Heart right ventricle (tissue), 16 donors: ENCODE measurements around the gene SNRNP27. TPM values are rescaled to one million over a fixed set of nuclear protein-coding genes. Genes with fewer than 3 reads are reported as not detected.
A peak's percentile ranks its signal among the peaks of the same experiment; 100 is the strongest.

Experiments used
- ATAC-seq, 8 donors: fragments of 200-7000 bp; cut with Tn5 transposase; one replicate each; pipeline ENCODE4 v1.9.1; 2020; ENCODE audit warnings: mild to moderate bottlenecking in 8 of 8, moderate library complexity in 8 of 8, moderate number of reproducible peaks in 1 of 8
- DNase-seq, 2 donors: peaks; one replicate each; pipeline ENCODE4 v3.0.0-alpha.2; 2020
- H3K27ac ChIP-seq, 10 donors: fragments of 200-600 bp; sonication (generic) in 2 of 10; one replicate each; pipeline versions ENCODE4 v1.5.0 to v1.8.0; 2020 to 2022; ENCODE audit warnings: mild to moderate bottlenecking in 3 of 10
- H3K27me3 ChIP-seq, 7 donors: fragments of 200-600 bp; one replicate each; pipeline ENCODE4 v1.8.0; 2021 to 2022; ENCODE audit warnings: mild to moderate bottlenecking in 2 of 7
- H3K36me3 ChIP-seq, 9 donors: fragments of 200-600 bp; sonication (generic) in 1 of 9; one replicate each; pipeline versions ENCODE4 v1.5.0 to v1.8.0; 2020 to 2022; ENCODE audit warnings: mild to moderate bottlenecking in 2 of 9
- H3K4me1 ChIP-seq, 9 donors: fragments of 200-600 bp; sonication (generic) in 1 of 9; one replicate each; pipeline versions ENCODE4 v1.5.0 to v1.8.0; 2020 to 2022; ENCODE audit warnings: mild to moderate bottlenecking in 4 of 9
- H3K4me3 ChIP-seq, 10 donors: fragments of 200-600 bp; sonication (generic) in 2 of 10; one replicate each; pipeline versions ENCODE4 v1.5.0 to v1.8.0; 2020 to 2022; ENCODE audit warnings: mild to moderate bottlenecking in 7 of 10, moderate library complexity in 2 of 10
- H3K9me3 ChIP-seq, 11 donors: fragments of 200-600 bp in 10 of 11; sonication (generic) in 2 of 11; one replicate each; pipeline versions ENCODE4 v1.5.0 to v1.8.0; 2013 to 2022; ENCODE audit warnings: mild to moderate bottlenecking in 2 of 11, control low read depth in 1 of 11, moderate library complexity in 1 of 11
- CTCF ChIP-seq, 9 donors: fragments of 200-600 bp; sonication (generic) in 2 of 9; IDR thresholded peaks; one replicate each; pipeline versions ENCODE4 v1.5.0 to v1.8.0; 2021 to 2022; ENCODE audit warnings: antibody characterized with exemption in 9 of 9, mild to moderate bottlenecking in 5 of 9, moderate library complexity in 1 of 9
- WGBS, 2 donors: extraction: QIAGEN DNeasy Blood & Tissue Kit; methylation state at CpG; one replicate each; pipeline ENCODE4 v1.1.7; 2013; ENCODE audit warnings: inconsistent platforms in 1 of 2; 5-methylcytosine and 5-hydroxymethylcytosine counted together
- intact Hi-C, 10 donors: fragments of 100-400 bp; cut with DNase I; formaldehyde crosslinking; loops; one replicate each; pipeline versions ENCODE4 v1.11.1 to v1.14.2; 2022
- polyA plus RNA-seq, 2 donors: library from polyadenylated mRNA; stranded (reverse); fragments of 200-250 nt; gene quantifications; one replicate each; pipeline ENCODE4 v1.2.3, GENCODE V29; 2013
- total RNA-seq, 10 donors: library from RNA; stranded (reverse); fragmentation: NEBNext Ultra II Directional in 3 of 10; extraction: Animal tissue kit (Norgen Biotek cat#: 25700) in 3 of 10; gene quantifications; one replicate each; pipeline versions ENCODE4 v1.2.1 to v1.2.4, GENCODE V29; 2021 to 2023
- donor health status: Arrhythmogenic right ventricular cardiomyopathy.
- donor health status: ischemic (EF 13 %, LVEDD 7.1; RV severe dilation, severe dysfunction).
- donor health status: healthy with polysubstance abuse.
- donor health status: DM: no; HTN: yes; CAD: no.
- donor health status: DM: no; HTN: no; CAD: no.
- donor health status: ischemic (EF 25% LVEDD 6.9; RV normal size, moderate dysfunction).
- donor health status: ischemic (EF 25% LVEDD 5.7; RV mildly dilated, moderate dysfunction).
- donor health status: healthy.
- donor health status: DM: yes; HTN: yes; CAD: no.
- donor health status: Ischemic cardiomyopathy.
- donor health status: ischemic (EF 35%, LVEDD 5.7; RV mildly dilated, moderate dysfunction).
- donor health status: nonischemic (EF 11% LVEDD 7.7; RV severe dilation, severe dysfunction).
- donor health status: DM: yes; HTN: yes; CAD: no.
- donor health status: PGD.
- donor health status: ischemic (EF 29% LVEDD 5.4; RV normal size, mild dysfunction).
- donor health status: nonischemic (EF 23%, LVEDD 6.1; RV moderate dilation, normal function).

SNRNP27 gene
- total and polyA plus RNA-seq, 12 donors = 34.5 to 68.4 (median 53.7) TPM

- ATAC-seq (no peak), DNase-seq (no peak)
- no peak for TF ChIP-seq CTCF (IDR thresholded peaks at IDR 0.05)
- Histone ChIP-seq H3K36me3 (peaks cover 0 to 99% (median 19%) of the 10 kb centered on the region in 9 donors), H3K9me3 (no peaks in the 10 kb centered on the region), H3K4me1 (peaks cover 0 to 53% (median 4%) of the 10 kb centered on the region in 9 donors), H3K27ac (no peak overlapping the region), H3K27me3 (no peaks in the 10 kb centered on the region), H3K4me3 (no peak overlapping the region)
- intact Hi-C loops = no loop called here
- 95 to 99% methylated on average over 3 of the region's 3 CpGs for WGBS, 2 donors
Observed at GRCh38 chr2:69923116-69923515, 29.4 kb downstream of the SNRNP27 start.

- no peak overlapping the region for H3K4me3 ChIP-seq
- no peaks in the 10 kb centered on the region for H3K27me3 ChIP-seq
- no peak for TF ChIP-seq CTCF (IDR thresholded peaks at IDR 0.05)
- H3K27ac ChIP-seq = peak overlapping the region in 1 of 10 donors; percentile 67
- 79 to 94% methylated on average over 3 of the region's 3 CpGs for WGBS, 2 donors
- peaks cover 0 to 91% (median 16%) of the 10 kb centered on the region in 9 donors for H3K36me3 ChIP-seq
- ATAC-seq (peak in 1 of 8 donors; percentile 60), DNase-seq (no peak)
- no peaks in the 10 kb centered on the region for H3K9me3 ChIP-seq
- intact Hi-C loops = no loop called here
- H3K4me1 ChIP-seq = peaks cover 0 to 73% (median 0%) of the 10 kb centered on the region in 9 donors
Observed at GRCh38 chr2:69926849-69927515, 33.2 kb downstream of the SNRNP27 start.

GRCh38 chr2:69931832-69932595, 38.3 kb downstream of the SNRNP27 start:
- H3K4me3 ChIP-seq = no peak overlapping the region
- H3K9me3 ChIP-seq = no peaks in the 10 kb centered on the region
- no peaks in the 10 kb centered on the region for H3K27me3 ChIP-seq
- 90 to 94% methylated on average over 7 of the region's 7 CpGs for WGBS, 2 donors
- H3K36me3 ChIP-seq = peaks cover 0 to 69% (median 19%) of the 10 kb centered on the region in 9 donors
- H3K4me1 ChIP-seq = peaks cover 5 to 78% (median 14%) of the 10 kb centered on the region in 9 donors
- ATAC-seq = no peak
- H3K27ac ChIP-seq = peak overlapping the region in 1 of 10 donors; percentile 84
- no peak for DNase-seq
- intact Hi-C loops = loop anchor here in 1 of 10 donors (10.0 kb wide), 1 partner anchor 133 kb away; no protein-coding TSS in a partner anchor
- no peak for TF ChIP-seq CTCF (IDR thresholded peaks at IDR 0.05)

GRCh38 chr2:69932596-69932922, 38.8 kb downstream of the SNRNP27 start:
- Histone ChIP-seq H3K4me3 (no peak overlapping the region), H3K9me3 (no peaks in the 10 kb centered on the region), H3K4me1 (peaks cover 5 to 72% (median 14%) of the 10 kb centered on the region in 9 donors), H3K36me3 (peaks cover 0 to 69% (median 24%) of the 10 kb centered on the region in 9 donors), H3K27me3 (no peaks in the 10 kb centered on the region), H3K27ac (peak overlapping the region in 1 of 10 donors; percentile 84)
- no peak for DNase-seq
- intact Hi-C loops = loop anchor here in 1 of 10 donors (10.0 kb wide), 1 partner anchor 132 kb away; no protein-coding TSS in a partner anchor
- TF ChIP-seq CTCF (IDR thresholded peaks at IDR 0.05) = no peak
- ATAC-seq = no peak
- 85 to 90% methylated on average over 1 of the region's 1 CpG for WGBS, 2 donors
